Endothelial cell (in vitro differentiated cells): ENCODE measurements around the gene MRPL44. TPM values are rescaled to one million over a fixed set of nuclear protein-coding genes. Genes with fewer than 3 reads are reported as not detected.

ENCODE experiments used
- DNase-seq: peaks from one replicate; pipeline ENCODE4 v3.0.0; 2021; ENCODE audit warnings: low spot score
- H3K27ac Mint-ChIP-seq: one replicate; pipeline ENCODE4 v1.8.0; 2021; ENCODE audit warnings: mixed read lengths, inconsistent platforms; ENCODE audit not compliant: unreplicated experiment
- H3K27me3 Mint-ChIP-seq: one replicate; pipeline ENCODE4 v1.8.0; 2021; ENCODE audit warnings: mild to moderate bottlenecking, moderate library complexity, mixed read lengths, inconsistent platforms; ENCODE audit not compliant: unreplicated experiment
- H3K36me3 Mint-ChIP-seq: one replicate; pipeline ENCODE4 v1.8.0; 2021; ENCODE audit warnings: mild to moderate bottlenecking, low read depth, mixed read lengths, inconsistent platforms; ENCODE audit not compliant: unreplicated experiment
- H3K4me1 Mint-ChIP-seq: one replicate; pipeline ENCODE4 v1.8.0; 2021; ENCODE audit warnings: mild to moderate bottlenecking, mixed read lengths, inconsistent platforms; ENCODE audit not compliant: unreplicated experiment
- H3K4me3 Mint-ChIP-seq: one replicate; pipeline ENCODE4 v1.8.0; 2021; ENCODE audit warnings: mild to moderate bottlenecking, mixed read lengths, inconsistent platforms; ENCODE audit not compliant: unreplicated experiment
- H3K9me3 Mint-ChIP-seq: one replicate; pipeline ENCODE4 v1.8.0; 2021; ENCODE audit warnings: mixed read lengths, inconsistent platforms; ENCODE audit not compliant: unreplicated experiment
- total RNA-seq: library from RNA; stranded (reverse); fragmentation: NEBNext Ultra II Directional; extraction: Animal tissue kit (Norgen Biotek cat#: 25700); gene quantifications from one replicate; pipeline ENCODE4 v1.2.1, GENCODE V29; 2021; ENCODE audit not compliant: unreplicated experiment
- TF ChIP-seq, protein P1 (sequence below): fragments of 200-600 bp; sonication (generic); IDR thresholded peaks from one replicate; pipeline ENCODE4 v1.5.0; 2021; ENCODE audit warnings: antibody characterized with exemption; ENCODE audit not compliant: unreplicated experiment

MRPL44 gene
- total RNA-seq, 1 donor from 2014 or later = 25.7 TPM

GRCh38 chr2:223943561-223944008 is 13.7 kb upstream of the MRPL44 start:
- no peaks in the 10 kb centered on the region for H3K9me3 Mint-ChIP-seq
- peaks cover 9% of the 10 kb centered on the region for H3K27me3 Mint-ChIP-seq
- H3K4me1 Mint-ChIP-seq = peaks cover 29% of the 10 kb centered on the region
- no peak overlapping the region for H3K27ac Mint-ChIP-seq
- H3K4me3 Mint-ChIP-seq = peak overlapping the region; percentile 93
- H3K36me3 Mint-ChIP-seq = peaks cover 8% of the 10 kb centered on the region
- TF ChIP-seq, protein P1, sequence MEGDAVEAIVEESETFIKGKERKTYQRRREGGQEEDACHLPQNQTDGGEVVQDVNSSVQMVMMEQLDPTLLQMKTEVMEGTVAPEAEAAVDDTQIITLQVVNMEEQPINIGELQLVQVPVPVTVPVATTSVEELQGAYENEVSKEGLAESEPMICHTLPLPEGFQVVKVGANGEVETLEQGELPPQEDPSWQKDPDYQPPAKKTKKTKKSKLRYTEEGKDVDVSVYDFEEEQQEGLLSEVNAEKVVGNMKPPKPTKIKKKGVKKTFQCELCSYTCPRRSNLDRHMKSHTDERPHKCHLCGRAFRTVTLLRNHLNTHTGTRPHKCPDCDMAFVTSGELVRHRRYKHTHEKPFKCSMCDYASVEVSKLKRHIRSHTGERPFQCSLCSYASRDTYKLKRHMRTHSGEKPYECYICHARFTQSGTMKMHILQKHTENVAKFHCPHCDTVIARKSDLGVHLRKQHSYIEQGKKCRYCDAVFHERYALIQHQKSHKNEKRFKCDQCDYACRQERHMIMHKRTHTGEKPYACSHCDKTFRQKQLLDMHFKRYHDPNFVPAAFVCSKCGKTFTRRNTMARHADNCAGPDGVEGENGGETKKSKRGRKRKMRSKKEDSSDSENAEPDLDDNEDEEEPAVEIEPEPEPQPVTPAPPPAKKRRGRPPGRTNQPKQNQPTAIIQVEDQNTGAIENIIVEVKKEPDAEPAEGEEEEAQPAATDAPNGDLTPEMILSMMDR = no peak
- no peak for DNase-seq

- Mint-ChIP-seq H3K4me3 (peak overlapping the region; percentile 93), H3K4me1 (peaks cover 29% of the 10 kb centered on the region), H3K9me3 (no peaks in the 10 kb centered on the region), H3K27me3 (peaks cover 9% of the 10 kb centered on the region), H3K36me3 (peaks cover 8% of the 10 kb centered on the region), H3K27ac (peak overlapping the region; percentile 72)
- TF ChIP-seq, protein P1 = no peak
- DNase-seq = peak; percentile 35
Observed at GRCh38 chr2:223944166-223944702, 13.0 kb upstream of the MRPL44 start.

DNA sequence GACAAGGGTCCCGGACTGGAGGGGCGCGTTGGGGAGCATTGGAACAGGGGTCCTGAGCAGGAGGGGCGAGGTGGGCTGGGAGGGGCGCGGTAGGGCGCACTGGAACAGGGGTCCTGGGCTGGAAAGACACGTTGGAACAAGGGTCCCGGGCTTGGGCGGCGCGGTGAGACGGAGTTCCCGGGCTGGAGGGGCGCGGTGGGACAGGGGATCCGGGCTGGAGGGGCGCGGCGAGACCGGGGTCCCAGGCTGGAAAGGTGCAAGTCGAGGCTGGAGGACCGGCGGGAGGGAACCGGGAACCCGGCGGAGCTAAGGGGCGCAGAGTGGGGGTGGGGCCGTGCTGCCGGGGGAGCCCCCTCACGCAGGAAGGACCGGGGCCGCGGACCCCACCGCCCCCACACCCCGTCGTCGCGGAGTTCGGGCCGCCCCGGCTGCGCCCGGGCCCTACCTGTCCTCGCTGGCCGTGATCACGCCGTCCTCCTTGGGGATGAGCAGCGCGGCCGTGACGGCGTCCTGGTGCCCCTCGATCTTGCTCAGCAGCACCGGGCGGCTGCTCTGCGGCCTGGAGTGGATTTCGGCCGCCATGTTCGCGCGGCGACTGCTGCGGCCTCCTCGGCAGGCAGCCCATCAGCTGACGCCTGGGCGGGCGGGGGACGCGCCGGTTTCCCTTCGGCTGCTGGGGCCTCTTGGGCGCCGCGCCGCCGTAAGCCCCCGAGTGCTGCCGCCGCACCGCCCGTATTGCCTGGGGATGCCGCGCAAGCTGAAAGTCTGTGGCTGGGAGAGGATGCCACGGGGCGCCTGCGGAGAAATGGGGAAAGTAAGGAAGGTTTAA is 12.3 kb upstream of the MRPL44 start, which contains the start of gene WDFY1:
TSS of gene WDFY1 (minus strand) at position 633 of the 829 bp plus-strand sequence. CDS start at position 582, 51 bp downstream.
- DNase-seq = peak; percentile 86
- H3K4me3 Mint-ChIP-seq = peak within 1 kb of the TSS; percentile 93
- peak within 1 kb of the TSS; percentile 82 for H3K27ac Mint-ChIP-seq
- TF ChIP-seq, protein P1 = no peak
- peaks cover 29% of the 10 kb centered on the region for H3K4me1 Mint-ChIP-seq
- peaks cover 8% of the 10 kb centered on the region for H3K36me3 Mint-ChIP-seq
- no peaks in the 10 kb centered on the region for H3K9me3 Mint-ChIP-seq
- peaks cover 9% of the 10 kb centered on the region for H3K27me3 Mint-ChIP-seq

GRCh38 chr2:223945755-223946154 is 11.5 kb upstream of the MRPL44 start:
- peak overlapping the region; percentile 77 for H3K4me3 Mint-ChIP-seq
- peak overlapping the region; percentile 82 for H3K27ac Mint-ChIP-seq
- H3K9me3 Mint-ChIP-seq = no peaks in the 10 kb centered on the region
- peaks cover 8% of the 10 kb centered on the region for H3K36me3 Mint-ChIP-seq
- TF ChIP-seq, protein P1 = no peak
- DNase-seq = no peak
- peaks cover 9% of the 10 kb centered on the region for H3K27me3 Mint-ChIP-seq
- H3K4me1 Mint-ChIP-seq = peaks cover 32% of the 10 kb centered on the region
